COR-L47 (cell line): ENCODE measurements around the gene GRIK3.

Experiments
- DNase-seq: peaks from one replicate; lab custom pipeline; 2025; lab: John Stamatoyannopoulos, UW

The GRIK3 gene

DNA sequence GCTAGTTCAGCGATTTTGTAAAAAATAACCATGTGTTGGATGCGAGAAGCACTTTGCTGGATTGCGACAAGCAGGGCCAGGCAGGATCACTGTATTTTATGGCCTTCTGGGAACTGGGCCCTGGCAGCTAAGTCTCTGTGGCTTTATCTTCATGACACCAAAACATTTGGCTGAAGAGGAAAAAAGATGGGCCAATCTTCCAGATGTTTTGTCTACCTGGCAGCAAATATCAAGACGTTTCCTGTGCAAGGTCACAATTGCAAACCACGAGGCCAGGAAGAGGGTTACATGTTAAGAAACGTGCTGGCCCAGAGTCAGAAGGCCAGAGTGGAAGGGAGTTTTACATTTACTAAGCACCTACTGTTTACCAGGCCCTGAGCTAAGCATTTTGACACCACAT lies 22.1 kb downstream of the GRIK3 start:
- DNase-seq, result no peak

DNA sequence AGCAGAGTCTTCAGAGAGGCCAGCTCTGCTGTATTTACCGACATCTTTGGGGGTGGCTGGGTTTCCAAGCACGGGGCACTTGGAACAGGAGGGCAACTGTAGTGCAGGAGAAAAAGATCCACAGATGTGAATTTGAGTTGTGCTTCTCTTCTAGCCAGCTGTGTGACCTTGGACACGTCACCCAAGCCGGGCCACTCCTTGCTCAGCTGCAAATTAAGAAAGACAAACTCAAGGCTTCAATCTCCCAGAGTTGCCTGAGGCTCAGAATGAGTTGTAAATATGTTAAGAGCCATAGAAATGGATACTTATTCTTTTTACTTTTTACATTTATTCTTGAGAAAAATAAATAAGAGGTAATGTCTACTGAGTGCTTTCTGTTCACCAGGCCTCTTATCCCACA lies 24.3 kb downstream of the GRIK3 start:
- no peak for DNase-seq

DNA sequence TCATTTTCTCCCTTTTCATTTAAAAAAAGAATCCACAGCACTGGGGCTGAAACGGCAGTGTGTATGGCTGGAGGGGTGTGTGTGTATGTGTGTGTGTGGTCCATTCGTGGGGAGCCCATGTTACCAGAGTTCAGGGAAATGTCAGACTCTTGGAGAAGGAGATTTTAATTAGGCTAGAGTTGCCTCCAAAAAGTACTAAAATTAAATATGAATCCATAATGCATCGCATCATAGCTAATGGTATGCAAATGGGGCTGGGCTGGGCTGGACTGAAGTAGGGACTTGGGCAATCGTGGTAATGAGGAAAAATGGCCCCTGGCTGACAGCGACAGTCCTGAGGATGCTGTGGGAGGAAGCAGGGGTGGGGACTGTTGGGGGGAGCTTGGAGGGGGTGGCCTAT lies 24.8 kb downstream of the GRIK3 start:
- no peak for DNase-seq

DNA sequence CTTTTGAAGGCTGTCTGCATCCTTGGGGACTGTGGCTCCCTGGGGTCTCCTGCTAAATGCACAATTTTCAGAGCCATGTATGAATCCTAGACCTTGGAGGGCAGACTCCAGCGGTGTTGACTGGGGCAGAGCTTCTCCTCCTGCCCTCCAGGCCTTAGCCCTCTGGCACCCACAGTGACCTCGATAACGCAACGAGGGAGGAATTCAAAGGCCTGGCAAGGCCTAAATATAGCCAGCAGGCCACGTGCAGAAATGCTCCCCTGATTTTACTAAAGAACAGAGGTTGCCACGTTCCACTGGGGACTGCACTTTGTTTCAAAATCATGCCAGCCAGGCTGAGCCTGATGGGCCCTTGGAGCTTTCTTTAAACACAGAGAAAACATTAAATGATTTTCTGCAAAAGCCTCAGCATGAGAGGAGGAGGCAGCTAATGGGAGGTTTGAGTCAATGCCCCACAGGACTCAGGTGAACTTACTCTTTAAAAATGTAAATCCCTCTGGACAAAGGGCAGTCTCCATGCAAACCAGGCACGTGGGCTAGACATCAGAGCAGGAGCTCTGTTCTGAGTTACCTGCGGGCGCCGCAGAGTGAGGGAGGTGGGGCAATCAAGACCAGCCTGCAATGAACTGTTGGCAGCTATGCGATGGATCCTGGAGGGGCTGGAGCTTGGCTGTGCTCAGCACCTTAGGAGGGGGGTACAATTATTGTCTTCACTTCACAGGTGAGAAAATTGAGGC lies 28.0 kb downstream of the GRIK3 start:
- no peak for DNase-seq

GRCh38 chr1:37002898-37003297 lies 31.4 kb downstream of the GRIK3 start:
- no peak for DNase-seq

GRCh38 chr1:37001703-37002102 lies 32.6 kb downstream of the GRIK3 start:
- no peak for DNase-seq

GRCh38 chr1:36996106-36996505 lies 38.2 kb downstream of the GRIK3 start:
- no peak for DNase-seq

DNA sequence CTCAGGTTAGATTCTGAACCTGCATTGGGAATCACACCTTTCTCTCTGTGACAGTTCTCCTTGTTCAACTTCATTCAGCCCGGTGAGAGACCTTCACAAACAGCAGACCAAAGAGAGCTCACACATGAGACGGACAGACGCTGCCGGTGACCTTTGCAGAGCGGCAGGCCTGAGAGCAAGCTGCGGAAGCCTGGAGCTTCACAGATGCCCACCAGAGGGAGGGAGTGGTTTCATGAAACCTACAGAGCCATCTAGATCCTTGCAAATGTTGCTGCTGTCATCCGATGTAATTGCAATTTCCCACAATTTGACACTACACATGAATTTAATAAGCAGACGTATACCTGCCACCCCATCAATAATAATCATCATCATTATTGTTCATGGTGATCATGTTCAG lies 39.4 kb downstream of the GRIK3 start:
- DNase-seq, result no peak

DNA sequence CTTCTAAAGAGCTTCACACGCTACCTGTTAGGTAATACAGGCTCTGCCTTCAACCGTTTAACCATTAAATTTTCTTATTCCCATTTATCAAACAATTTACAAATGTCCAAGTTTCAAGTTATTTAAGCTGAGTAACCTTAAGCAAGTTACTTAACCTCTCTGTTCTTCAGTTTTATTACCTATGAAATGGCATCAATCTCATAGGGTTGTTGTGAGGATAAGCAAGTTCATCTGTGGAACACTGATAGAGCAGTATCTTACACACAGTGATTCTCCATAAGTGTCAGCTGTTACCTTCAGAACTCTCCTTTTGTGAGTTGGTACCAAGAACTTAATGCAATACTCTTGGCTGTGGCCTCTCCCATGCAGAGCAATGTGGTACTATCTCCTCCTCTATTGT lies 40.0 kb downstream of the GRIK3 start:
- no peak for DNase-seq

GRCh38 chr1:36992139-36992943 lies 42.0 kb downstream of the GRIK3 start:
- DNase-seq, result no peak

GRCh38 chr1:36991551-36991950 lies 42.8 kb downstream of the GRIK3 start:
- DNase-seq, result no peak

DNA sequence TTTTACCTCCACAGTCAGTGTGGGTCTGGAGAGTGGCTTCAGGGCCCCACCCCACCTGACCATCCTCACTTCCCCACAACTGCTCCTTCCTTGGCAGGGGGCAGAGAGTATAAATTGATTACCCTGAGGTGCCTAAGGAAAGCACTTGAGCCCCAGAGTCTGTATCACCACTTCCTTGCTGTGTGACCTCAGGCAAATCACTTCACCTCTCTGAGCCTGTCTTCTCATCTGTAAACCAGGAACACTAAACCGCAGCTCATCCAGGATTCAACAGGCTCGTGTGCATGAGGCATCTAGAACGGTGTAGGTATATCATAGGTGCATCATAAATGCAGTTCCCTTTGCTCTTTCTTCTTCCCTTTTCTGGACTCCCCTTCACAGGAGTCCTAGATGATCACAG lies 43.4 kb downstream of the GRIK3 start:
- no peak for DNase-seq

DNA sequence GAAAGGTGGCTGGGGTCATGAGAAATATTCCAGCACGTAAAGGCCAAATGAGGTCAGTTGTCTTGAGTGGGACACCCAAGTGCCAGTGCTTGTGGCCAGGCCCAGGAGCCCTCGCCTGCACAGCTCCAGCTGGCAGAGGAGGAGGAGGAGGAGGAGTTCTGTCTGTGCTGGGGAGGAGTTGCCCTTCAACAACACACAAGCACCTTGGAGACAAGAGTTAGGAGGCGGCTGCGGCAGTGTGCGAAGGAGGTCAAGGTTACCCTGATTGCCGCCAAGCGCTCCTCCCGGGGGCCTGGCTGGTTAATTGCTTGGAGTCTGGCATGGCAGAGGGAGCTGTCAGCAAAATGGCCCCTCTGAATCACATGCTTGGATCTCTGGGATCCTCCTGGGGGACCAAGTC lies 45.1 kb downstream of the GRIK3 start:
- no peak for DNase-seq

DNA sequence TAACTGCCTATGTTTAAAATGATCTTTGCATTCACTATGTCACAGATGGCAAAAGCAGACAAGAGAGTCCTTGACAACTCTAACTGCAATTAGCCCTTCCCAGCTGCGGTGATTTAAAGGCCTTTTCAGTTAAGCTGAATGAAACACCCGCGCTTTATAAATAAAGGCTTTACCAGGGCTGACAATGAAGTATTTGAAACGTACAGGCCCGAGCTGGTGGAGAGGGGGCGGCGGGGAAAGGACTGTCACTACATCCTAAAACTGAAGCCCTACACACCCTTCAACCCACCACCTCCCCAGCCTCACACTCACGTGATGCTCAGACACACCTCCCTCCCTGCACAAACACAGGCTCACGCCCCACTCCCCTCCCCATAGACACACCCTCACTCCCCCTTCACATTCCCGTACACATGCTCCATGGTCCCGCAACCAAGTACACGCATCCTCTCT lies 45.5 kb downstream of the GRIK3 start:
- no peak for DNase-seq

DNA sequence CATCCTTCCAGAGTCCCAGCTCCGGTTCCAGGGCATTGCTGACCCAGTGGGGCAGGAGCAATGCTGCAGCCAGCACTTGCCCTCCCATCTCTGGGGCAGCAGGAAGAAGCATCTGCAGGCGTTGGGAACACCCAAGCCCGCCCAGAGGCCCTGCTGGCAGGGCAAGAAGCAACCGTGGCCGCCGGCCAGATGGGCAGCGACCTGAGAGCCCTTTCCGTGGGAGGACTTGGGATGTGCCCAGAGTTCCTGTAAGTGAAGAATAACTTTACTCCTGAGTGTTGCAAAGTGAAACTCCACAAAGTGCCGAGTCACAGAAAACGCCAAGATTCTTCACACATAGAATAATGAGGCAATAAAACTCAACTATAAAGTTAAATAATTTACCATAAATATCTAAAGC lies 46.0 kb downstream of the GRIK3 start:
- DNase-seq, result no peak

- DNase-seq, result no peak
Observed at GRCh38 chr1:36987276-36987675, 47.0 kb downstream of the GRIK3 start.

DNA sequence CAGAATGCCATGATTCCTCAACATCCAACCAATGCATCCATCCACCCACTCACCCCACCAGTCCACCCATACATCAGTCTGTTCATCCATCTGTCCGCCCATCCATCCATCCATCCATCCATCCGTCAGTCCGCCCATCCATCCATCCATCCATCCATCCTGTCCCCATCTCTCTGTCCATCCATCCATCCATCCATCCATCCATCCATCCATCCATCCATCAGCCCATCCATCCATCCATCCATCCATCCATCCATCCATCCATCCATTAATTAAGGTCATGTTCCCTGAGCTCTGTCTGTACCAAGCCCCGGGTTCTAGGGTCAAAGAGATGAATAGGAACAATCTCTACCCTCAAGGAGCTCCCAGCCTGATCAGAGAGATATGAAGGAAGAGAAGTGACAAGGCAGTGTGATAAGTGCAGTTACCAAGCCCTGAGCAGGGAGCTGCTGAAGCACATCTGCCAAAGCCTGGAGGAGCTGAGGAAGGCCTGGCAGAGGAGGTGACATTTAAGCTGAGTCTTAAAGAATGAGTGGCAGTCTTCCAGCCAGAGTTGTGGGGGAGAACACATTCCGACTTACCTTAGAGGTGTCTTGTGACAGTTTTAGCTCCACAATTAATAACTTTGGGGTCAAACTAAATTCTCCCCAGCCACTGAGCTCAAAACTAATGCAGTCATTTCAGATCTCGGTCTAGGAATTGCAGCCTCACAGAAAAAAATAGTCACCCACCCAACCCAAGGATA lies 47.9 kb downstream of the GRIK3 start:
- no peak for DNase-seq

GRCh38 chr1:36984675-36985074 lies 49.6 kb downstream of the GRIK3 start:
- no peak for DNase-seq

DNA sequence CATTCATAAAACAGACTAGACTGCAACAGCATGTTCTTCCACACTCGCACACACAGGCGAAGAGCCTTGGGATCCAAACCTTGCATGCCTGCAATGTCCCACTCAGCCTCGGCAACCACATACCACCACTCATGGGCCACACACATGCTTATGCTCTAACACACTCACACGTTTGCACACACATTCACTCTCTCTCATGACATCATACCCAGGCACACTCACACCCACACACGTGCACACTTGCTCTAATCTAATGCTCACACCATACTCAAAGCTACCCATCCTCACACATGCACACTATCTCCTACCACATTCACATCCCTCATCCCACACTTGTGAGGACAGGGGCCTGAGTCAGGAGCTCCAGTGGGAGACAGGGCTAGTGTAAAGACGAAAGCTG lies 50.3 kb downstream of the GRIK3 start:
- DNase-seq, result no peak

GRCh38 chr1:36982709-36983108 lies 51.6 kb downstream of the GRIK3 start:
- DNase-seq, result no peak

DNA sequence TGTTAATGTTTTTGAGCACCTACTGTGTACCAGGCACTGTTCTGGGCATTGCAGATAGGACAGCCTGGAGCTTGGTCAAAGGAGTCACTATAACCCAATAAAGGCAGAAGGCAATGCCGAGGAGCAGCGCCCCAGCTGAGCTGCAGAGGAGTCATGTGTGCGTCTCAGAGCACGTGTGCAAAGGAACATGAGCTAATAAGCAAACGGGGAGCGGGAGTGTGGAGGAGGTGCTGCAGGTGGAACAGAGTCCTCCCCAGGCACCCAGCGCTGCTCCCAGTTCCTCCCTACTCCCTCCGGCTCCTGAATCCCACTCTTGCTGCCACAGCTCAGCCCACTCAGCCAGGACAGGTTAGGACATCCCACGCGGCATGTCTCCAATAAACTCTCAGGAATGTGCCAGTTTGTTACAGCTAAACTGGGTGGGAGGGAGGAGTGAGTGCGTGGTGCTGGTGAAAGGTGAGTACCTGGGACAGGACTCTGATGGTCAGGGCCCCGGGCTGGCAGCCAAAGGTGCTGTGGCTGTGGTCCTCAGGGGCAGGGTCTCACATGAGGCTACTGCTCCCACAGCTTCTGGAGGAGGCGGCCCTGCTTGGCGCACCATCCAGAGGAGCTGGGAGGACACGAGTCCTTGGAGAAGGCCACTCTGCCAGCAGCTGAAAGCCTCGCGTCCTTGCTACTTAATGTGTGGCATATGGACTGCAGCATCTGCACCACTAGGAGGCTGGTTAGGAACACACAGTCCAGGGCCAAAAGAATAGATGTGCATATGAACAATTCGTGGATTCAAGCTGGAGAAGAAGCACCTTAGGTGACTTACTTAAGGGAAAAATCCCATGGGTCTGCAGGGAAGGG lies 52.3 kb downstream of the GRIK3 start:
- DNase-seq, result no peak

DNA sequence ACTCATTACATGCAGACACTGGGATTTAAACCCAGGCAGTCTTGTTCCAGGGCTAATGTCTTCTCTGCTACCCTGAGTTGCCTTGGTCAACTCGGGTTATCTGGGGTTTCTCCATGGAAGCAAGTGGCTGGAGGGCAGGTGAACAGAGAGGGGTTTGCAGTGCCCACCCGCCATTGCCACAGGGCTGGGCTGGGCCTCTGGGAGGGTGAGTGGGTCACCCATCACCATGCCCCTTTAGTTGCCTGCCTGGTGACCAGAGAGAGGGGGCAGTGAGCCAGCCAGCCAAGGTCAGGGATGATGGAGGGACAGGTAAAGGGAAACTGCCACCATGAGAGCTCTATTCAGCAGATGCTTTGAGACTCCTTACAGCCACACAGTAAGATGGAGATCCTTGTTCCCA lies 53.2 kb downstream of the GRIK3 start:
- DNase-seq, result no peak
